C4-2B (cell line): Measurements from ENCODE around the gene LETM1.

Experiments
- CTCF ChIP-seq: fragments of 450-650 bp; conservative IDR thresholded peaks from 2 replicates; pipeline ENCODE4 v1.5.1; 2017; ENCODE audit warnings: mild to moderate bottlenecking
- ZFX ChIP-seq: fragments of 450-650 bp; IDR thresholded peaks from 2 replicates; pipeline ENCODE4 v1.6.1; 2017

DNA sequence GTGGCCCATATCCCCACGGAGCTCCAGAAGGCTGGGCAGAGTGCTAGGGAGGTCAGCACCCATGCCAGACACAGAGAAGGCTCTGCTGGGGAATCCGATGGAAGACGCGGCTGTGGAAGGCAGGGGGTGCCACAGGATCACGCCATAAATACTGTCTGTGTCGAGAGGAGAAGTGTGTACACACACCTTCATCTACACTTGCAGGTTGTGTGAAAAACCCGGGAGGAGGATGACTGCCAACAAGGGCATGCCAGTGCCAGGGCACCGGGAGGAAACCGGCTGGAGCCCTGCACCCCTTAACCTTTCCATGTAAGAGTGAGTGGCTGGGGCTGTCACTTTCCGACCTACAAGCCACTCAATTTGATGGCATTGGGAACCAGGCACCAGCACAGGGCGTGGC, 31.2 kb downstream of the LETM1 start:
- no peak for TF ChIP-seq CTCF
- TF ChIP-seq ZFX = no peak
